Mucosa of rectum (tissue), 2 donors: ENCODE results near the gene SFMBT1.

Experiments used
- H3K27ac ChIP-seq, 2 donors: one replicate each; pipeline ENCODE4 v1.7.0; 2013; ENCODE audit warnings: inconsistent platforms in 2 of 2, low read depth in 2 of 2, low read length in 2 of 2
- H3K27me3 ChIP-seq, 2 donors: one replicate each; pipeline ENCODE4 v1.7.0; 2013; ENCODE audit warnings: low read length in 2 of 2; ENCODE audit not compliant: control insufficient read depth in 2 of 2, insufficient read depth in 2 of 2
- H3K36me3 ChIP-seq, 2 donors: one replicate each; pipeline ENCODE4 v1.7.0; 2013; ENCODE audit warnings: low read length in 2 of 2; ENCODE audit not compliant: control insufficient read depth in 2 of 2, insufficient read depth in 2 of 2
- H3K4me1 ChIP-seq, 2 donors: one replicate each; pipeline ENCODE4 v1.7.0; 2013; ENCODE audit warnings: low read length in 2 of 2, mild to moderate bottlenecking in 1 of 2; ENCODE audit not compliant: control insufficient read depth in 2 of 2, insufficient read depth in 2 of 2
- H3K4me3 ChIP-seq, 2 donors: one replicate each; pipeline ENCODE4 v1.7.0; 2013; ENCODE audit warnings: low read length in 2 of 2
- H3K9ac ChIP-seq, 2 donors: one replicate each; pipeline ENCODE4 v1.7.0; 2013; ENCODE audit warnings: low read length in 2 of 2, low read depth in 1 of 2, mild to moderate bottlenecking in 1 of 2
- H3K9me3 ChIP-seq, 2 donors: one replicate each; pipeline ENCODE4 v1.7.0; 2013; ENCODE audit warnings: low read length in 2 of 2; ENCODE audit not compliant: control insufficient read depth in 2 of 2
- donor health status: healthy.
- donor health status: Normal muscosa, but diverticular disease.

SFMBT1 gene

GRCh38 chr3:52971895-52972294 lies 74.0 kb downstream of the SFMBT1 start:
- Histone ChIP-seq H3K27me3 (no peaks in the 10 kb centered on the region), H3K9me3 (no peaks in the 10 kb centered on the region), H3K4me1 (no peaks in the 10 kb centered on the region), H3K4me3 (no peak overlapping the region), H3K36me3 (peaks cover 0 to 2% of the 10 kb centered on the region in 2 donors), H3K9ac (no peak overlapping the region), H3K27ac (no peak overlapping the region)

GRCh38 chr3:52967398-52967797 lies 78.5 kb downstream of the SFMBT1 start:
- no peaks in the 10 kb centered on the region for H3K9me3 ChIP-seq
- no peaks in the 10 kb centered on the region for H3K27me3 ChIP-seq

GRCh38 chr3:52962160-52962559 lies 83.7 kb downstream of the SFMBT1 start:
- Histone ChIP-seq H3K9me3 (no peaks in the 10 kb centered on the region), H3K36me3 (no peaks in the 10 kb centered on the region), H3K27me3 (no peaks in the 10 kb centered on the region), H3K4me1 (no peaks in the 10 kb centered on the region), H3K27ac (no peak overlapping the region), H3K4me3 (no peak overlapping the region), H3K9ac (no peak overlapping the region)

More at GRCh38 chr3:52967398-52967797, 78.5 kb downstream of the SFMBT1 start:
- no peak overlapping the region for H3K27ac ChIP-seq
- H3K4me1 ChIP-seq, result no peaks in the 10 kb centered on the region
- H3K9ac ChIP-seq, result no peak overlapping the region
- H3K36me3 ChIP-seq, result peaks cover 0 to 2% of the 10 kb centered on the region in 2 donors
- H3K4me3 ChIP-seq, result no peak overlapping the region

- H3K4me3 ChIP-seq, result no peak overlapping the region
- H3K4me1 ChIP-seq, result no peaks in the 10 kb centered on the region
- no peak overlapping the region for H3K9ac ChIP-seq
- no peak overlapping the region for H3K27ac ChIP-seq
- no peaks in the 10 kb centered on the region for H3K36me3 ChIP-seq
- no peaks in the 10 kb centered on the region for H3K9me3 ChIP-seq
- no peaks in the 10 kb centered on the region for H3K27me3 ChIP-seq
Measured at GRCh38 chr3:52959773-52960172, 86.1 kb downstream of the SFMBT1 start.

- no peak overlapping the region for H3K9ac ChIP-seq
- no peaks in the 10 kb centered on the region for H3K9me3 ChIP-seq
- no peak overlapping the region for H3K4me3 ChIP-seq
- H3K36me3 ChIP-seq, result no peaks in the 10 kb centered on the region
- H3K27ac ChIP-seq, result no peak overlapping the region
- H3K4me1 ChIP-seq, result no peaks in the 10 kb centered on the region
- no peaks in the 10 kb centered on the region for H3K27me3 ChIP-seq
Measured at GRCh38 chr3:52939600-52939999, 106.3 kb downstream of the SFMBT1 start.

- Histone ChIP-seq H3K27me3 (no peaks in the 10 kb centered on the region), H3K27ac (no peak overlapping the region), H3K4me1 (no peaks in the 10 kb centered on the region), H3K36me3 (peaks cover 4 to 5% of the 10 kb centered on the region in 2 donors), H3K9ac (no peak overlapping the region), H3K4me3 (no peak overlapping the region), H3K9me3 (no peaks in the 10 kb centered on the region)
Measured at GRCh38 chr3:52934630-52935530, 111.0 kb downstream of the SFMBT1 start.

- no peak overlapping the region for H3K27ac ChIP-seq
- H3K36me3 ChIP-seq, result peaks cover 11 to 17% of the 10 kb centered on the region in 2 donors
- no peak overlapping the region for H3K9ac ChIP-seq
- H3K4me3 ChIP-seq, result no peak overlapping the region
- H3K27me3 ChIP-seq, result no peaks in the 10 kb centered on the region
- H3K4me1 ChIP-seq, result no peaks in the 10 kb centered on the region
- H3K9me3 ChIP-seq, result no peaks in the 10 kb centered on the region
Measured at GRCh38 chr3:52931889-52932288, 114.0 kb downstream of the SFMBT1 start.

- Histone ChIP-seq H3K4me3 (no peak overlapping the region), H3K9ac (no peak overlapping the region), H3K27ac (no peak overlapping the region), H3K9me3 (no peaks in the 10 kb centered on the region), H3K36me3 (peaks cover 11 to 17% of the 10 kb centered on the region in 2 donors), H3K4me1 (no peaks in the 10 kb centered on the region), H3K27me3 (no peaks in the 10 kb centered on the region)
Measured at GRCh38 chr3:52931328-52931727, 114.5 kb downstream of the SFMBT1 start.

- H3K4me3 ChIP-seq, result no peak overlapping the region
- peaks cover 14 to 17% of the 10 kb centered on the region in 2 donors for H3K36me3 ChIP-seq
- H3K4me1 ChIP-seq, result no peaks in the 10 kb centered on the region
- H3K9ac ChIP-seq, result no peak overlapping the region
- H3K27ac ChIP-seq, result no peak overlapping the region
- no peaks in the 10 kb centered on the region for H3K9me3 ChIP-seq
- no peaks in the 10 kb centered on the region for H3K27me3 ChIP-seq
Measured at GRCh38 chr3:52930748-52931147, 115.1 kb downstream of the SFMBT1 start.

GRCh38 chr3:52926554-52926953 lies 119.3 kb downstream of the SFMBT1 start:
- Histone ChIP-seq H3K9me3 (no peaks in the 10 kb centered on the region), H3K27me3 (no peaks in the 10 kb centered on the region), H3K4me3 (no peak overlapping the region), H3K27ac (no peak overlapping the region), H3K4me1 (no peaks in the 10 kb centered on the region), H3K36me3 (peaks cover 19 to 35% of the 10 kb centered on the region in 2 donors), H3K9ac (no peak overlapping the region)
